Astrocyte (in vitro differentiated cells and primary cell): ENCODE results near the gene ZBTB8OS.
"Not testable (repeated sequence)": the region's sequence is repeated elsewhere in the genome, so short reads cannot be mapped to it uniquely, and the experiment has no call there.

ENCODE experiments used
- CTCF ChIP-seq: IDR thresholded peaks from 2 replicates; pipeline ENCODE4 v1.5.1; 2011; ENCODE audit warnings: low read depth, mild to moderate bottlenecking, inconsistent platforms, low read length, moderate library complexity; ENCODE audit not compliant: insufficient read depth
- EZH2 ChIP-seq: IDR thresholded peaks from 2 replicates; pipeline ENCODE4 v1.6.1; 2012; ENCODE audit warnings: mild to moderate bottlenecking, low read length, inconsistent platforms; ENCODE audit not compliant: insufficient read depth

DNA sequence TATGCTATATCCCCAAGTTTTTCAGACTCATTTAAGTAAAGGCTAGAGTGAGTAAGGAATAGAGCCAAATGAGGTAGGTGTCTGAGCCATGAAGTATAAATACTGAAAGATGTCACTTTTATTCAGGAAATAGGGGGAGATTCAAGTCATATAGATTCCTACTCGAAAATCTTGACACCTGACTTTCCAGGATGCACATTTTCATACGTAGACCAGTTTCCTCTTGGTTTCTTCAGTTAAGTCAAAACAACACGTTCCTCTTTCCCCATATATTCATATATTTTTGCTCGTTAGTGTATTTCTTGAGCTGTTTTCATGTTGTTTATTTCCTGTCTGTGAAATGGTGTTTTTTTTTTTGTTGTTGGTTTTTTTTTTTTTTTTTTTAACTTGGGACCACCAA, 29.6 kb upstream of the ZBTB8OS start:
- TF ChIP-seq CTCF, EZH2: not testable (repeated sequence)
